K562 (cell line): ENCODE results near the gene STX17. TPM values are rescaled to one million over a fixed set of nuclear protein-coding genes. Genes with fewer than 3 reads are reported as not detected.

Experiments used
- ATAC-seq: fragments of 200-7000 bp; cut with Tn5 transposase; 3 replicates; pipeline ENCODE4 v1.9.1; 2020; ENCODE audit warnings: moderate library complexity
- BruUV-seq: library from RNA; stranded (reverse); fragments of 400-500 nt; replicated peaks from 2 replicates; lab custom pipeline; 2021; lab: Mats Ljungman, UMichigan
- CTCF ChIA-PET: fragments of 300-600 bp; formaldehyde crosslinking; extraction: SDS; loops from one replicate; lab custom pipeline; 2021; ENCODE audit warnings: low intra/inter-chr PET ratio; lab: Yijun Ruan, JAX
- POLR2A ChIA-PET: fragments of 300-600, 350-650 bp; sonication (Branson Sonifier 250); formaldehyde crosslinking; extraction: SDS; loops from one replicate; lab custom pipeline; 2021; ENCODE audit warnings: antibody characterized with exemption, inconsistent platforms; lab: Yijun Ruan, JAX
- DNase-seq, 4 experiments: peaks; one replicate each; pipeline versions ENCODE4 v3.0.0 to v3.0.0-alpha.2; 2011 to 2018; ENCODE audit warnings: low spot score in 3 of 4, mixed read lengths in 3 of 4; ENCODE audit errors: extremely low read depth in 1 of 4
- FAIRE-seq: peaks from 2 replicates; lab custom pipeline; 2011; peaks lifted over from hg19 to GRCh38; lab: Jason Lieb, UNC
- H2AFZ ChIP-seq: 2 replicates; pipeline ENCODE4 v1.6.0; 2011; ENCODE audit warnings: low read depth, low read length, control low read depth, inconsistent platforms
- H3K27ac ChIP-seq: fragments of 200-600 bp; 3 replicates; pipeline ENCODE4 v1.8.0; 2011; ENCODE audit warnings: low read depth, mild to moderate bottlenecking, control low read depth, inconsistent platforms, low read length, moderate library complexity, mixed read lengths; ENCODE audit errors: extremely low read depth
- H3K27me3 ChIP-seq, 2 experiments: fragments of 300-600 bp in 1 of 2; 2 replicates in 1 of 2; 3 replicates in 1 of 2; pipeline versions ENCODE4 v1.6.0 to v1.8.0; 2011; ENCODE audit warnings: inconsistent platforms in 2 of 2, low read length in 2 of 2, mild to moderate bottlenecking in 1 of 2, mixed read lengths in 1 of 2, moderate library complexity in 1 of 2; ENCODE audit not compliant: control insufficient read depth in 2 of 2, insufficient read depth in 2 of 2
- H3K36me3 ChIP-seq: fragments of 300-600 bp; 3 replicates; pipeline ENCODE4 v1.8.0; 2011; ENCODE audit warnings: mild to moderate bottlenecking, low read length, inconsistent platforms; ENCODE audit not compliant: control insufficient read depth, insufficient read depth
- H3K4me1 ChIP-seq, 2 experiments: fragments of 200-600 bp in 1 of 2; replicated peaks in 1 of 2; 2 replicates in 1 of 2; 3 replicates in 1 of 2; pipeline versions ENCODE4 v1.5.1 to v1.8.0; 2011; ENCODE audit warnings: inconsistent platforms in 2 of 2, low read length in 2 of 2, mild to moderate bottlenecking in 1 of 2, mixed read lengths in 1 of 2, moderate library complexity in 1 of 2; ENCODE audit not compliant: control insufficient read depth in 2 of 2, insufficient read depth in 2 of 2
- H3K4me2 ChIP-seq: 2 replicates; pipeline ENCODE4 v1.6.1; 2011; ENCODE audit warnings: low read length, control low read depth, inconsistent platforms, mixed read lengths; ENCODE audit not compliant: insufficient read depth
- H3K4me3 ChIP-seq: fragments of 200-600 bp; sonication (generic), shearing (Covaris generic); 2 replicates; pipeline ENCODE4 v1.5.1; 2016; ENCODE audit warnings: control low read depth, inconsistent platforms
- H3K79me2 ChIP-seq: fragments of 200-600 bp; 3 replicates; pipeline ENCODE4 v1.8.0; 2011; ENCODE audit warnings: low read length, inconsistent platforms; ENCODE audit not compliant: control insufficient read depth, insufficient read depth
- H3K9ac ChIP-seq, 2 experiments: 2 replicates each; pipeline versions ENCODE4 v1.6.0 to v1.6.1; 2011; ENCODE audit warnings: low read depth in 2 of 2, low read length in 2 of 2, control low read depth in 1 of 2, inconsistent platforms in 1 of 2, mild to moderate bottlenecking in 1 of 2, mixed read lengths in 1 of 2; ENCODE audit not compliant: insufficient read depth in 1 of 2
- H3K9me1 ChIP-seq: one replicate; pipeline ENCODE4 v1.6.0; 2011; ENCODE audit warnings: inconsistent platforms, mild to moderate bottlenecking, low read length, moderate library complexity; ENCODE audit not compliant: control insufficient read depth, insufficient read depth
- H3K9me3 ChIP-seq: replicated peaks from 2 replicates; pipeline ENCODE4 v1.5.1; 2011; ENCODE audit warnings: low read depth, low read length, inconsistent platforms; ENCODE audit not compliant: control insufficient read depth, insufficient read depth
- H4K20me1 ChIP-seq: replicated peaks from 2 replicates; pipeline ENCODE4 v1.6.1; 2011; ENCODE audit warnings: low read length, inconsistent platforms, mixed read lengths; ENCODE audit not compliant: control insufficient read depth, insufficient read depth
- MNT ChIP-seq, 2 experiments: fragments of 450-650 bp; conservative IDR thresholded peaks; 2 replicates each; pipeline ENCODE4 v1.6.1; 2017; ENCODE audit warnings: mild to moderate bottlenecking in 2 of 2, moderate library complexity in 2 of 2
- TAF9B ChIP-seq: fragments of 450-650 bp; IDR thresholded peaks from 2 replicates; pipeline ENCODE4 v1.6.1; 2018; ENCODE audit warnings: mild to moderate bottlenecking; ENCODE audit not compliant: partially characterized antibody
- TAL1 ChIP-seq: fragments of 450-650 bp; IDR thresholded peaks from 2 replicates; pipeline ENCODE4 v1.6.1; 2016; ENCODE audit warnings: mild to moderate bottlenecking
- ZNF436 ChIP-seq: fragments of 250-450, 450-650 bp; sonication (Bioruptor Pico); formaldehyde crosslinking; IDR thresholded peaks from 2 replicates; pipeline ENCODE4 v1.7.0; 2020; ENCODE audit warnings: mild to moderate bottlenecking
- in situ Hi-C: fragments of 300-500 bp; cut with MboI; formaldehyde crosslinking; loops from 4 replicates; pipeline ENCODE4 v1.15.0; 2018; ENCODE audit warnings: inconsistent platforms, mixed read lengths
- intact Hi-C: fragments of 100-400 bp; cut with micrococcal nuclease; formaldehyde crosslinking; loops from 2 replicates; pipeline ENCODE4 v1.14.2; 2022
- polyA plus RNA-seq, 8 experiments: library from polyadenylated mRNA; depleted of rRNA in 4 of 8; stranded (reverse) in 5 of 8; unstranded in 3 of 8; fragments of >200 nt; fragmentation: Nextera tagmentation in 2 of 8; fragmentation: Illumina TruSeq in 1 of 8; extraction: Ambion mirVana in 2 of 8; extraction: Trizol in 1 of 8; gene quantifications; 2 replicates each; pipeline versions ENCODE4 v1.2.1 to v1.2.3, GENCODE V29; 2011 to 2014; ENCODE audit warnings: inconsistent platforms in 1 of 8, missing spikeins in 1 of 8
- total RNA-seq, 7 experiments: library from RNA; depleted of rRNA in 6 of 7; stranded (reverse); fragments of >200 nt in 6 of 7; fragmentation: Illumina TruSeq in 2 of 7; extraction: Trizol in 2 of 7; gene quantifications; 2 replicates each; pipeline versions ENCODE4 v1.2.1 to v1.2.3, GENCODE V29; 2011 to 2021; ENCODE audit warnings: low replicate concordance in 1 of 7
- TF ChIP-seq, protein P1 (sequence below): fragments of 250-450 bp; sonication (Bioruptor Pico); IDR thresholded peaks from 2 replicates; pipeline ENCODE4 v1.8.0; 2021; ENCODE audit warnings: moderate library complexity, mild to moderate bottlenecking, inconsistent platforms

STX17 gene
- total and polyA plus RNA-seq, 9 of the 15 experiments (the other 6 are each of a cell fraction or from before 2014, with no cell fraction given): 14.4 to 25.1 (median 19.0) TPM

GRCh38 chr9:99867968-99868367 lies 38.5 kb upstream of the STX17 start:
- H3K79me2 ChIP-seq: no peaks in the 10 kb centered on the region
- POLR2A ChIA-PET: no interaction called here
- no peak for ATAC-seq
- H2AFZ ChIP-seq: no peak overlapping the region
- no TSS peak for BruUV-seq
- H3K27ac ChIP-seq: no peak overlapping the region
- DNase-seq: no peak
- CTCF ChIA-PET: no interaction called here
- TF ChIP-seq MNT (conservative IDR thresholded peaks at IDR 0.05) (no peak), ZNF436 (CRISPR knock-in tag) (no peak), TAF9B (no peak), TAL1 (no peak)
- TF ChIP-seq, protein P1, sequence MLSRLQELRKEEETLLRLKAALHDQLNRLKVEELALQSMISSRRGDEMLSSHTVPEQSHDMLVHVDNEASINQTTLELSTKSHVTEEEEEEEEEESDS: no peak
- no peaks in the 10 kb centered on the region for H3K9me1 ChIP-seq
- H3K9ac ChIP-seq: no peak overlapping the region
- in situ Hi-C loops: no loop called here
- H3K27me3 ChIP-seq: no peaks in the 10 kb centered on the region
- no peak for FAIRE-seq
- no peak overlapping the region for H3K4me2 ChIP-seq
- H4K20me1 ChIP-seq: no peaks in the 10 kb centered on the region
- H3K9me3 ChIP-seq: no peaks in the 10 kb centered on the region
- no peaks in the 10 kb centered on the region for H3K36me3 ChIP-seq
- intact Hi-C loops: no loop called here
- no peaks in the 10 kb centered on the region; a peak in 1 of 5 replicates for H3K4me1 ChIP-seq
- no peak overlapping the region for H3K4me3 ChIP-seq
